Occipital lobe (tissue), 2 donors: ENCODE results near the gene GRIP2. TPM values are rescaled to one million over a fixed set of nuclear protein-coding genes. Genes with fewer than 3 reads are reported as not detected.

Experiments used
- small RNA-seq: library from RNA; depleted of rRNA; stranded (forward); fragments of <200 nt; gene quantifications from one replicate; pipeline ENCODE3, GENCODE V24; 2014
- total RNA-seq: library from RNA; depleted of rRNA; stranded (reverse); fragments of >200 nt; gene quantifications from one replicate; pipeline ENCODE4 v1.2.3, GENCODE V29; 2014

GRIP2 gene
- total RNA-seq, 1 donor from 2014 or later, result 9.7 TPM

Small RNA genes lying within 50 kb of the gene (small RNA-seq; reads per million reads assigned to genes)
- not detected for gene RNU6-905P

Other genes with a start within 250 kb of the GRIP2 start
- gene SLC6A6, start 137.7 kb downstream of the GRIP2 start, total RNA-seq, result 24.8 TPM
- gene CCDC174, start 111.4 kb upstream of the GRIP2 start, total RNA-seq, result 11.7 TPM
- 0.16 TPM for gene C3orf20, start 134.8 kb upstream of the GRIP2 start, total RNA-seq